NCI-H524 treated with DMSO at 0.1 percent for 48 hours (cell line): ENCODE measurements around the gene EPHA4.
A peak's percentile ranks its signal among the peaks of the same experiment; 100 is the strongest.

ENCODE experiments used
- DNase-seq: peaks from one replicate; lab custom pipeline; 2025; lab: John Stamatoyannopoulos, UW

Gene EPHA4

DNA sequence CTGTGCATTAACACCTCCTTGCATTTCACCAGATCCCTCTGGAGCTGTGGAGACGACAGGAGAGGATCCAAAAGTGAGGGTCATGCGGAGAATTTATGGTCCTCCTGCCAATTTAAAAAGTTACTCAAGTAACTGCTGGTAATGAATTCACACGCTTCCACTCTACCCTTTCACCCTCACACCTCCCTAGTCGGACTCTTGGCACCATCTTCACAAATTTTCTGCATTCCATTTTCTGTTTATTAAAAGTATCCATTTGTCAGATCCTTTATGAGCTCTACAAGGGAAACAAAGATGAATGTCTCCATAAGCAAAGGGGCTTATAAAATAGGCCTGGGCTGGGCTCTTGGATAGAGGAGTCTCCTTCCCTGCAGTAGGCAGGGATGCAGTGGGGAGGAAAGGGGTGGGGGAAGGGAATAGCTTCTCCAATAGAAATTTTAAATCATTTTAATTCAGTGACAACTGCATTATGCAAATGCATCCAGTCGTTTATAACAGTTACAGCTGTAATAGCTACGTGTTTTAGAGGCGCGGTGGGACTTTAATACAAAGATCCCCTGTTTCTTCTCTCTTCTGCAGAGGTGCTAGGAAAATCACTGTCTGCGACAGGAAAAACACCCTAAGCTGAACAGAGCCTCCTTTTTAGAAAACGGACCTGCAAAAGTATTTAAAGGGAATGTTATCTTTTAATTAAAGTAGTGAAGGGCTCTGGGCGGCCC, 132.2 kb downstream of the EPHA4 start:
- DNase-seq: no peak

DNA sequence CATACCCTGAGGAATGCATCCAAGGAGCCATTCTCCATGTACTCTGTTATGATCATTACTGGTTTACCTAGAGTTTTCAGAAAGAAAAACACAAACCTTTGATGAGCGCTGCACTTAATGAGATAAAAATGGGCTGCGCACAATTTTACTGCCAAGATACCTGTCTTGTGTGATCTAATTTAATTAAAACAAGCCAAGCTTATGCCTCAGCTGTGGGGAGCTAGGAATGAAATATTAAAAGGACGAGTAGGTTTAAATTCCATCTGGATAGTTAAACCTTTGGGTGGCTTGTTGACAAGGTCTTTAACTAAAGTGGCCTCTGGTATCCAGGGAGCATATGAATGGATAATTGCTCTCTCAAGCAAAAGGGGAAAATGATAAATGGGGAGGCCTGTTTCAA, 135.0 kb downstream of the EPHA4 start:
- peak; percentile 87 for DNase-seq

DNA sequence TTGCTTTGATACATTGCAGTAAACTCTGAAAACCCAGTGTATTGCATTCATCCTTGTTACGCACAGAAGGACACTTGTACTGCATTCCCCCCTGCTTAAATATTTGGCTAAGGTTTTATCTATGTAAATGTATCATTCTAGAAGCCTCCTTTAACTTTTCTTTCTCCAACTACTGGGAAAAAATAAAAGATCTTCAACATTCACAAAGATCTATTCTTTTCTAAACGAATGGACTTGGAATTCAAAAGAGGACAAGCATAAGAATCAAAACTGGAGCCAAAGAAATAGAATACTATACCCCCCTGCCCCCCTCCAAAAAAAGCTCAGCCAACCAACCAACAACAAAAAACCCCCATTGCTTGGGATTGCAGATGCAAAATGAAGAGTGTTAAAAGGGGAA, 136.9 kb downstream of the EPHA4 start:
- DNase-seq: no peak

DNA sequence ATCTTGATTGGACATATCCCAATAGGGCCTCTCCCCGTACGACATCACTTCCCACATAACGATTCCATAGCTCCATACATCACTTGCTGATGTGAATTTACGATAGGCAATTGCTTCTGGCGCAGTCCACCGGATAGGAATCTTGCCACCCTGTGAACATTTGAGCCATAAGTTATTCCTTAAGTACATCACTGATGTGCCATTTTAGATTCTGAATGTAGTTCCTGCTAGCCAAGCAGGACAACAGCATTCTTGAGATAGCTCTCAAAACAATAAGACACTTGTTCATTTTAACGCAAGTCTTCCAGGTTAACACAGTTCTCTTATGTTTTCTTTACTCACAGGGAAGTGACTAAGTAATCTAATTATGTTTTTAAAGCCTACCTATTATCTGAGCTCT, 138.0 kb downstream of the EPHA4 start:
- no peak for DNase-seq

DNA sequence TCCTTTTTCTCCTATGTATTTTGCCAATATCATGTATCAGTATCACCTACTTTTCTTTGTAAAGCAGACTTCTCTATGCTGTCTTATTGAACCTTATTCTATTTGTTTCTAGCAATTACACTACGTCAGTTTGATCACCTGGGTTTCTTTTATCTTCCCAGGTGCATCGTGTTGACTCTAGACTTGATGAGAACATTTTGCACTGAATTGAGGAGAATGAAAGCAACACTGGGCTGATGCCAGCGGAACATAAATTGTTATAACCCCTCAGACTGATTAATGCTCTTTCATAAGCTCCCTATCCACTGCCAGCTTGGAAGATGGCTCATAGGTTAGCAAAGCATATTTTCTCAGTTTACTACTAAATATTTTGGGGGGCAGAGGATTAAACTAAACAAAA, 140.6 kb downstream of the EPHA4 start:
- DNase-seq: no peak

DNA sequence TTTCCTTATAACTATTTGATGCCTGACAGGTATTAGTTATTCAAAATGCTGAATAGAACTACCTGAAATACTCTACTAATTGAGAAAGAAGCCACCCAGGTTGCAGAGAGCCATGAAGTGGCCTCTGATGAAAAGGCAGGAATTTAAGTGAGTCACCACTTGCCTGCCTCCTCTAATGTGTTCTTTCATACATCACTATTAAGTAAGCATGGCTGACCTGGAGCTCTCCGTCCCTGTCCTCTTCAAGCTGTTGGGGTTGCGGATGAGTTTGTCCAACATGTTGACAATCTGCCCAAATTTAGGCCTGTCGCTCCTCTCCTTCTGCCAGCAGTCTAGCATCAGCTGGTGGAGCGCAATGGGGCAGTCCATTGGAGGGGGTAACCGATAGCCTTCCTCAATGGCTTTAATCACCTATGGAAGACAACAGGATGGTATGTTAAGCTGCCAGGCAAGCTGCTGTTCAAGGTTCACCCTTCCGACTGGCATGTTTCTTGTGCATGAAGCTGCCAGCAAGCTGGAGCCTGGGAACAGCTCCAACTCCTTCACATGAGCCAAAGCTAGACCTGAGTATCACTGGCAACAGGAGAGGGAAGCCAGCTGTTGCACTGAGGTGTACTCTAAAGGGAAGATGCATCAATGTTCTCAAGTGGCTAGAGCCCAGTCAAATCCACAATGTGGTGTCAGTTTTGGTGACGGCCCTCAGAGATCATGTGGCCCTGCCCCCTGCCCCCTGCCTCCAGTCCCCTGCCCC, 142.2 kb downstream of the EPHA4 start:
- peak; percentile 94 for DNase-seq

DNA sequence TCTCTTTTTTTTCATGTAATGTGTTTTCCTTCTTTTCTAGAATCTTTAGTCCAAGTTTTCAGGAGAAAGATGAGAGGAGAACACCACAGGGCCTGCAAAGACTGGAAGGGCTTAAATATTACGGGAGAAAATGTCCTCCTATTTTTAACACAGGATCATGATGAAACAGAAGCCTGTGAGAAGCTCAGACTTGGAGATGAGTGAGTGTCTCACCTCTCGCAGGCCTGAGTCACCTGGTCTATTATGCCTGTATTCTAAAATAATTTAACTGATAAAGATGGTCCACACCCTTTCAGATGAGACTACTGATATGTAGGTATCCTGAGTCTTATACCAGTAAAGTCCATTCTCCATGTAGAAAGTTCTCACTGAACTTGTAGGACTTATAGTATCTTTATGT, 143.2 kb downstream of the EPHA4 start:
- DNase-seq: no peak

DNA sequence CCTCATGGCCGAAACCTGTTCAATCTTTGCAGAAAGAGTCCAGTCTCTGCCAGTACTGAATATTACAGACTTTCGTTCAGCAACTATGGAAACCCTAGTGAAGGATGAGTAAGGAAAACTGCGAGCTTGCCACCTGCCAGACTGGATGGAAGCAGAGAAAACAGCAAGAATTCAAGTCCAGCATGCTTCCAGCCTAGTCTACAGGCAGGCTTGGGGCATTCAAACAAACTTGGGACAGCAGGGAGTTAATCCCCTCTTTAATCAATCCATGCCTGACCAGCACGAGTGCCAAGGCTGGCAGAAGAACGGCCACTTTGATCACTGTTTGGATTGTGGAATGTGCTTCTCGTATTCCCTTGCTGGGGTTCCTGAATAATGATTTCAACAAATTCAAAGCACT, 145.2 kb downstream of the EPHA4 start:
- DNase-seq: no peak

DNA sequence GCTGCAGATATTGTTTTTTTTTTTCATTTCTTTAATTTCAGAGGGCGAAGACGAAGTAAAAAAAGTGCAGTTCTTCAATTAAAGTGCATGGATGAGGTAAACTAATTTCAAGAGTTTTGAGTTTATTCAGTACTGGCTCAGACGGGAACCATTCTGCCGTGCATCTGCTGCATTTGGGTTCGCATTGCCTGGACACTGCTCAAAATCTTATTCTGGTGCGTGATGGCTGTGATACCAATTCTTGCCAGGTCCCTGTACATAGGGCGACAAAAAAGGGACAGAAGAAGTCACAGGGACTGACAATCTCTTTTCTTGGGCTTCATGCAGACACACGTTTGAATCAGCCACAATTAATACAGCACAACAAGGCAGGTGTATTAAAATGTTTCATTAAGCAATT, 146.2 kb downstream of the EPHA4 start:
- DNase-seq: no peak

DNA sequence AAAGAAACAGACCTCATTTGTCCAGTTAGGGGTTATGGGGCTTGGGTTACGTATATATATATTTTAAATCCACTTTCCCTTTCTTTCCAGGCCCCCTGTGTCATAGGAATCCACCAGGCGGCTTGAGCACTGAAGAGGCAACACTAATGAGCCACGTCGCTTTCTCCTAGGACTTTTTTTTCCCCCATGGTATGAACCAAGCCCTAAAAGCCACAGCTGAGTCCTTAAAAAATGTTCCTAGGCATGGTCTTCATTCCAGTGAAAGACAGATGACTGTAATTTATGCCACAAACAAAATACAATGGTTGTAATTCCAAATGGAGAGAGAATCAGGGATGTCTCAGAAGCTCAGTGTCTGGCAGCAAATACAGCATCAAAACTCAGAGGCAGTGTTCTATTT, 146.8 kb downstream of the EPHA4 start:
- DNase-seq: no peak

DNA sequence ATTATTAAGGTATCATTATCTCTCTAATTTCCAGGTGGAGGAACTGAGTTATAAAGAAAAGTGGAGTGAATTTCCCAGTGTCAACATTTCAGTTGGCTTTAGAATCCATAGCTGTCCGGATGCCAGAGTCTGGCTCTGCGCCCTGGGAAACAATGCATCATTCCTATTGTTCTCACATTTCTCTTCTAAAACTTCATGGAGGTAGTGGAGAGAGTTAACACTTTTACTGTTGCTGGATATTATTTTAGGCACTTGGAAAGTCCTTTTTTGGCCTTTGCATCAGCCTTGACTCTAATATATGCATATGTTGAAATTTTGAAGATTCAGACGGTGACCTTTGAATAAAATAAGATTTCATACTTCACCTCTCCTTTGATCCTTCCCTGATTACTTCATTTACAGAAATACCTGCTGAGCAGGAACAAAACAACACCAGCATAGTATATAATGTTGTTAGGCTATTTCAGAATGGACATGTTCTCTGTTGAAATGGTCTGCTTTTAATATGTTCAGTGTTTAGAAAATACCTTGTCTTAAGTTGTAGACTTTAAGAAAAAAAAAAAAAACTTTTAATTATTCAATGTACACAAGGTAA, 148.8 kb downstream of the EPHA4 start:
- DNase-seq: no peak

DNA sequence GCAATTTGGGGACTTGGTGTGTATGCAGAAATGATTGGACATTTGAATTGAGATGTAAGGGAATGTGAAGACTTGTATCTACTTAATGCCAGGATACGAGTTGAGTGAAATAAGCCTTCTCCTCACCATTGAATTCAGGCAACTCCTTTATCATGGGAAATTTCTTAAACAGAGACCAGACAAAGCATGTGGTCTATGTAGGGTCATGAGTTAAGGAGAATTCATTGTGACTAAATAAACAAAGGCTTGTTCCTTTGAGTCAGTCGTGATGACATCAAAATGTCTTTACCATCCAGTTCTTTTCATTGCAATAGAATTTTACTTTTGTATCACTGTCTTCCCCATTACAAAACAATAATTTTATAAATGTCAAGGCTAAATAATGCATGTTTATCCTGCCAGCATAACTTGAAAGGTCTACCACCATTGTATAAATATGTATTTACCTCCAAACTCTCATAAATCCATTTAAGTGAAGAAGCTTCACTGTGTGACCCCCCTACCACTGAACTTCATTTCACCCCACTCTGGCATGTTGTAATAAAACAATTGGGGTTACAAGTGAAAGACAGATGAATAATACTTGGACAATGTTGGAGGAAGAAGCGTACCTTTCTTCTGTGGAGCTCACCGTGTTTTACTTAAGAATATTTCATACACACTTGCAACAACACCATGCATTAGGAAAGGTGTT, 149.4 kb downstream of the EPHA4 start:
- DNase-seq: no peak

DNA sequence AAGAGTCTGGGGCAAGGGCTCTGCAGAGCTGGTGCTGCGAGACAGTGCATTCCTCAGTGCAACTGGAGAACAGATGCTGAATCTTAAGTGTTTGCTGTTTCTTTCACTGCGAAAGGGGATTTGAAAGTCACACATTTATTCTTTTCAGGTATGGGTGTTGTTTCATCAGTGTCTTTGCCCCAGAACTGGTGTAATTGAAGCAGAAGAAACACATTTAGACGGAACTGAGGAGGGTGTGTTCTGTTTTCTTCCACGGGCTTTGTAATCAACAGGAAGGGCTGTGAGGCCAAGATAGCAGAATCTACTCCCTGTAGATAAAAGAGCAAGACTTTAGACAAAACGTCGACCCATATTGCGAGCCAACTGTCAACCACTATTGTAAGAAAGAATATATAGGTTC, 151.9 kb downstream of the EPHA4 start:
- DNase-seq: no peak

DNA sequence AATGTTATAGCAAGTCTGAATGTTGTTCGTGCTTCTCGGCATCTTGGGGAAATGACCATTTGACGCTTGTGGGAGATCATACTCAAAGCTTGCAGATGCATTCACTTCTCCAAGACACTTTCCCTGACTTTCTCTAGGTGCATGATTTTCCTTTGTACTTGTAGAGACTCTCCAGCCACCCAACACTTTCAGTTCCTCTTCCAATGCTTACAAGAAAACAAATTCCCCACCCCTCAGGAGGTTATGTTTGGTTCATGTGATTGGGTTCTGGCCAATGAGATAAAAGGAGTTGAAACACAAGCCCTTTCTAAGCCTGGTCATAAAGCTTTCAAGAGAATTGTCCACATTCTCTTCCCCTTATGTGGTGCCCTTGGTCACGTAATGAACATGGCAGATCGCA, 156.3 kb downstream of the EPHA4 start:
- no peak for DNase-seq

DNA sequence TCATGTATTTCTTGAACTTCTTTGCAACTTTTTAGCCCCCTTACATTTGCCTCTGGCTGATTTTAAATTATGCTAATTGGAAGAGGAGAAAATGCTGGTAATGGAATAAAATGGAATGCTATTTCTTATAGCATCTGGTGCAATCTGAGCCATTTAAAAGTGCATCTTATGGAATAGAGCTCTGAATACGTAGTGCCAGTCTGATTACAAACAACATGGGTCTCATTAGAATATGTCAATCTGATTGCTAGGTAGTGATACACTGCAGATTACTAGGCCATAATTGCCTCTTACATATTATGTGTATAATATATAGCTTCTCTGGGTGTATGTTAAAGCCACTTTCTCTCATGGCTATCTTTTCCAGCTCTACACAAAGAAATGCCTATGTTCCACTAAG, 159.1 kb downstream of the EPHA4 start:
- no peak for DNase-seq

DNA sequence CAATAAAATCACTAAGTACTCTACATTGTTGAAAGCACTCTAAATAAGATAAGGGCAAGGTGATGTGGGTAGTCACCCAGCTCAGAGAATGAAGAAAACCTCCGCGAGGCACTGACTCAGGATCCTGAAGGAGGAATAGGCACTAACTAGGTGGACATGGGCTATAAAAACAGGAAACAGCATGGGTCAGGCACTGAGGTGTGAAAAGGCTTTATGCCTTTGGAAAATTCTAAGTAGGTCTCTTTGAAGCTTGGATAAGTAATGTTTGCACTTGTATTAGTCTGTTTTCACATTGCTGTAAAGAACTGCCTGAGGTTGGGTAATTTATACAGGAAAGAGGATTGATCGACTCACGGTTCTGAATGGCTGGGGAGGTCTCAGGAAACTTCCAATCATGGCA, 161.6 kb downstream of the EPHA4 start:
- no peak for DNase-seq

DNA sequence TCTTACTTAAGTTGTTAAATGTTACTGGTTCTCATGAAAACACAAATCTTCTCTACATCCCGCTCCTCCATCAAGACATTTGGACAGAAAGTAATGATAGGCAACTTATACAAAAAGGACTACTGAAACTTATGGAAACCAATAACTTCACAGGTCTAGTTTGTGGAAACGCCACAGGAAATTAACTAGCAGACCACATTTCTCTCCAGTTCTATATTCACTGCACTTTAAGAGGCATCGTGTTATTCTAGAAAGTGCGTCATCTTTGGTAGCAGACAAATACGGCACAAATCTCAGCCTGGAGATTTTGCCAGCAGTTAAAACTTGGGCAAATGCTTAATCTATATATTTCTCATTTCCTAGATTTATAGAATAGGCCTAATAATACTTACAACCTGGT, 164.3 kb downstream of the EPHA4 start:
- no peak for DNase-seq

DNA sequence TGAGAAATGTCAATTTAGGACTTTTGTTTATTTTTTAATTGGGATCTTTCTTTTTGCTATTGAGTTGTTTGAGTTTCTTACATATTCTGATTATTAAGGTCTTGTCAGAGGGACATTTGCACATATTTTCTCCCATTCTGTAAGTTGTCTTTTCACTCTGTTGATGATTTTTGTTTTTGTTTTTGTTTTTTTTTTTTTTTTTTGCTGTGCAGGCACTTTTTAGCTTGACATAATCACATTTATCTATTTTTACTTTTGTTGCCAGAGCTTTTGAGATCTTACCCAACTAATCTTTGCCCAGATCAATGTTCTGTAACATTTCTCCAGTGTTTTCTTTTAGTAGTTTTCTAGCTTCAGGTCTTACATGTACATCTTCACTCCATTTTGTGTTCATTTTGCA, 166.6 kb downstream of the EPHA4 start:
- no peak for DNase-seq

DNA sequence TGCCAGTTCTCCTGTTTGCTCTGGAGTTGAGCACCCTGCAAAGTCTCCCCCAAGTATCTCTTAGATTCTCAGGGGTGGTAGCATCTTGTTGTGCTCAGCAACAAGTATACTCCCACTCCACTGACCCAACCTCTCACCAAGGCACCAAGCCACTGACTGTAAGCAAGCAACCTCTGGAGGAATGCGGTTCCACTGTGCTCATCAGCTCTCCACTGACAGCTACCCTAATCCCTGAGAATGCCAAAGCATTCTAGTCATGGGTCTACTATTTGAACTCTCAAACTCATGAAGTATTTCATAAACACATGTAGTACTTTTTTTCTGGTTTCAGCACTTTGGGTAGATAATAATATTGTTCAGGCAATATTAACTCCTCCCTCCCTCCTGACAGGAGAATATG, 170.0 kb downstream of the EPHA4 start:
- no peak for DNase-seq

DNA sequence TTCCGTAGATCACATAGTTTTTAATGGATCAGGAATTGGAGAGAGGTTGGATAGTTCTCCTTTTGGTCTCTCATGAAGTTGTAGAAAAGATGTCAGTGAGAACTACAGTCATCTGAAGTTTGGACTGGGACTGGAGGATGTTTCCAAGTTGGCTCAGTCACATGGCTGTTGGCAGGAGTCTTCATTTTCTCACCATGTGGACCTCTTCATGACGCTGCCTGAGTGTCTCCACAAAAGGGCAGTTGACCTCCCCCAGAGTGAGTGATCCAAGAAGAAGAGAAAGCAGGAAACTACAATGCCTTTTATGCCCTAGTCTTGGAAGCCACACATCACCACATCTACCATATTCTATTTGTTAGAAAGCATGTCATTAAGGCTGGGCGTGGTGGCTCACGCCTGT, 171.7 kb downstream of the EPHA4 start:
- DNase-seq: no peak

DNA sequence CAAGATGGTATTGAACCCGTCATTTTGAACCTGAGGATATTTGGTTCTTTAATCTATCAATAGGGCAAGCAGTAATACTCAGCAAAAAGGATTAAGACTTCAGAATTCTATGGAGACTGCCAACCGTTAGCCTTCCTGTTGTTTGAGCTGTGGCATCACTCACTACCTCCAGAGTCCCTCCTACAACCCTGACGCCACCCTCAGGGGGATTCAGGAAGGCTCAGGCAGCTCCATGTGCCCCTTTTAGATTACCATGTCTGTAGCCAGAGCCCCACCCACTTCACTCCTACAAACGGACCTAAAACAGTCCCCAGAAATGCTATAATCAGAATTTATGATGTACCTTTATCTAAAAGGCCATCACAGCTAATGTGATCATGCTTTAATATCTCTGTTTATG, 172.9 kb downstream of the EPHA4 start:
- no peak for DNase-seq

DNA sequence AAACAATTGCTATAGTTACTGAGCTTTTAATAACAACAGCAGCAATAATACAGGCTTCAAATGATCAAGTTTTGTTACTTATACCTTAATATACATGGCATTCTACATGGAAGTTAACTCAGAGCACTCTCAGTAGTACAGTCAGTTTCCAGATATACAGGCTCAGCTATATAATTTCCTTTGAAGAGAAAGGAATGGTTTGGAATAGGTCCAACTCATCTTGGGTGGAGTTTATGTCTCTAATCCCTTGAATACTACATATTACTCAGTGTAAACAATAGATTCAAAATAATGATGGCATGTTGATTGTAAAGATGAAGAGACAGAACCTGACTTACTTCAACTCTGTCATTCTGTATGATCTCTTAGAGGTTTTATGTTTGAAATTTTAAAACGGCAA, 174.9 kb downstream of the EPHA4 start:
- no peak for DNase-seq
